HK-2 (cell line): ENCODE results near the gene EMB.
"Not testable (repeated sequence)": the region's sequence is repeated elsewhere in the genome, so short reads cannot be mapped to it uniquely, and the experiment has no call there.

Source experiments
- DNase-seq: peaks from one replicate; pipeline ENCODE4 v3.0.0-alpha.2; 2018; ENCODE audit not compliant: unreplicated experiment

Gene EMB

GRCh38 chr5:50421184-50421950 is 19.7 kb downstream of the EMB start:
- not testable (repeated sequence) for DNase-seq

- DNase-seq, result no peak
Observed at GRCh38 chr5:50420343-50420935, 20.6 kb downstream of the EMB start.

GRCh38 chr5:50419656-50420055 is 21.4 kb downstream of the EMB start:
- DNase-seq, result not testable (repeated sequence)

- DNase-seq, result not testable (repeated sequence)
Observed at GRCh38 chr5:50416637-50417036, 24.5 kb downstream of the EMB start.

GRCh38 chr5:50415912-50416311 is 25.2 kb downstream of the EMB start:
- DNase-seq, result no peak

GRCh38 chr5:50410932-50411331 is 30.2 kb downstream of the EMB start:
- DNase-seq, result not testable (repeated sequence)

GRCh38 chr5:50406877-50407276 is 34.2 kb downstream of the EMB start:
- no peak for DNase-seq

GRCh38 chr5:50401336-50401735 is 39.8 kb downstream of the EMB start:
- DNase-seq, result no peak

- DNase-seq, result not testable (repeated sequence)
Observed at GRCh38 chr5:50393925-50394609, 47.0 kb downstream of the EMB start.

GRCh38 chr5:50392289-50392688 is 48.8 kb downstream of the EMB start:
- DNase-seq, result not testable (repeated sequence)

GRCh38 chr5:50384381-50384780 is 56.7 kb downstream of the EMB start:
- DNase-seq, result not testable (repeated sequence)

- not testable (repeated sequence) for DNase-seq
Observed at GRCh38 chr5:50376696-50377095, 64.4 kb downstream of the EMB start.

GRCh38 chr5:50369287-50370033 is 71.6 kb downstream of the EMB start:
- not testable (repeated sequence) for DNase-seq

- no peak for DNase-seq
Observed at GRCh38 chr5:50365426-50366251, 75.4 kb downstream of the EMB start.

GRCh38 chr5:50364535-50365309 is 76.4 kb downstream of the EMB start:
- DNase-seq, result not testable (repeated sequence)

GRCh38 chr5:50359187-50359586 is 81.9 kb downstream of the EMB start:
- no peak for DNase-seq

GRCh38 chr5:50352382-50352781 is 88.7 kb downstream of the EMB start:
- no peak for DNase-seq
